Endodermal cell (in vitro differentiated cells): ENCODE results near the gene ZNF367. TPM values are rescaled to one million over a fixed set of nuclear protein-coding genes. Genes with fewer than 3 reads are reported as not detected.

Experiments used
- DNase-seq: peaks from one replicate; pipeline ENCODE4 v3.0.0-alpha.2; 2017
- H3K27ac ChIP-seq: 2 replicates; pipeline ENCODE4 v1.5.1; 2013; ENCODE audit warnings: mild to moderate bottlenecking, low read depth, low read length, moderate library complexity
- H3K27me3 ChIP-seq: 2 replicates; pipeline ENCODE4 v1.6.1; 2013; ENCODE audit warnings: mild to moderate bottlenecking, low read length, moderate library complexity; ENCODE audit not compliant: insufficient read depth, control insufficient read depth, poor library complexity, severe bottlenecking
- H3K36me3 ChIP-seq: 2 replicates; pipeline ENCODE4 v1.7.0; 2013; ENCODE audit warnings: mild to moderate bottlenecking, low read length, moderate library complexity; ENCODE audit not compliant: control insufficient read depth, insufficient read depth
- H3K4me1 ChIP-seq: one replicate; pipeline ENCODE4 v1.7.0; 2013; ENCODE audit warnings: low read length; ENCODE audit not compliant: control insufficient read depth, insufficient read depth
- H3K4me3 ChIP-seq: 2 replicates; pipeline ENCODE4 v1.5.1; 2013; ENCODE audit warnings: mild to moderate bottlenecking, low read length, moderate library complexity
- H3K9ac ChIP-seq: 2 replicates; pipeline ENCODE4 v1.6.1; 2013; ENCODE audit warnings: mild to moderate bottlenecking, low read length, moderate library complexity; ENCODE audit not compliant: poor library complexity, severe bottlenecking; ENCODE audit errors: extremely low read depth
- H3K9me3 ChIP-seq: 2 replicates; pipeline ENCODE4 v1.6.1; 2013; ENCODE audit warnings: mild to moderate bottlenecking, low read length, moderate library complexity; ENCODE audit not compliant: control insufficient read depth
- H3K27ac Mint-ChIP-seq: 2 replicates; pipeline ENCODE4 v1.8.0; 2020; ENCODE audit warnings: mixed read lengths
- H3K27me3 Mint-ChIP-seq: 2 replicates; pipeline ENCODE4 v1.8.0; 2021; ENCODE audit warnings: mild to moderate bottlenecking, mixed read lengths; ENCODE audit not compliant: insufficient read depth
- H3K36me3 Mint-ChIP-seq: 2 replicates; pipeline ENCODE4 v1.8.0; 2020; ENCODE audit warnings: low read depth, mixed read lengths
- H3K4me1 Mint-ChIP-seq: 2 replicates; pipeline ENCODE4 v1.8.0; 2020; ENCODE audit warnings: mixed read lengths
- H3K4me3 Mint-ChIP-seq: 2 replicates; pipeline ENCODE4 v1.8.0; 2020; ENCODE audit warnings: mild to moderate bottlenecking, moderate library complexity, mixed read lengths
- H3K9me3 Mint-ChIP-seq: 2 replicates; pipeline ENCODE4 v1.8.0; 2020; ENCODE audit warnings: mild to moderate bottlenecking, mixed read lengths
- CTCF ChIP-seq: fragments of 200-600 bp; sonication (generic); conservative IDR thresholded peaks from 2 replicates; pipeline ENCODE4 v1.5.0; 2021; ENCODE audit warnings: antibody characterized with exemption, mild to moderate bottlenecking
- WGBS, 2 experiments: methylation state at CpG; one replicate each; pipeline versions ENCODE4 v1.1.5 to v1.1.7; 2013; ENCODE audit warnings: missing lambda C conversion rate in 2 of 2, mixed read lengths in 1 of 2; ENCODE audit not compliant: insufficient coverage in 1 of 2, insufficient read length in 1 of 2; 5-methylcytosine and 5-hydroxymethylcytosine counted together
- total RNA-seq, 2 donors: library from RNA; stranded (reverse); fragmentation: NEBNext Ultra II Directional in 1 of 2; extraction: Animal tissue kit (Norgen Biotek cat#: 25700) in 1 of 2; gene quantifications; 2 replicates in 1 of 2; 3 replicates in 1 of 2; pipeline ENCODE4 v1.2.1, GENCODE V29; 2021

The ZNF367 gene
- total RNA-seq, 2 donors from 2014 or later = 7.7 to 10.6 TPM

- H3K4me1 Mint-ChIP-seq = no peaks in the 10 kb centered on the region
- no peak overlapping the region for H3K27ac Mint-ChIP-seq
- no peaks in the 10 kb centered on the region for H3K27me3 Mint-ChIP-seq
- Histone ChIP-seq H3K27me3 (no peaks in the 10 kb centered on the region), H3K9ac (no peak overlapping the region), H3K27ac (no peak overlapping the region), H3K4me1 (no peaks in the 10 kb centered on the region), H3K4me3 (no peak overlapping the region), H3K9me3 (no peaks in the 10 kb centered on the region), H3K36me3 (no peaks in the 10 kb centered on the region)
- no peak overlapping the region for H3K4me3 Mint-ChIP-seq
- no peak for DNase-seq
- no peaks in the 10 kb centered on the region for H3K9me3 Mint-ChIP-seq
- no peaks in the 10 kb centered on the region for H3K36me3 Mint-ChIP-seq
- TF ChIP-seq CTCF = no peak
- WGBS, 2 experiments = 88 to 100% methylated on average over 2 of the region's 2 CpGs
These were observed 17.9 kb upstream of the ZNF367 start for GRCh38 chr9:96436063-96436455.

GRCh38 chr9:96435345-96435744 lies 17.2 kb upstream of the ZNF367 start:
- no peaks in the 10 kb centered on the region for H3K9me3 ChIP-seq
- H3K9ac ChIP-seq = no peak overlapping the region
- no peaks in the 10 kb centered on the region for H3K4me1 ChIP-seq
- no peak overlapping the region for H3K4me3 ChIP-seq
- no peaks in the 10 kb centered on the region for H3K9me3 Mint-ChIP-seq
- no peaks in the 10 kb centered on the region for H3K36me3 Mint-ChIP-seq
- no peak overlapping the region for H3K27ac ChIP-seq
- H3K27me3 Mint-ChIP-seq = no peaks in the 10 kb centered on the region
- no peaks in the 10 kb centered on the region for H3K4me1 Mint-ChIP-seq
- no peaks in the 10 kb centered on the region for H3K36me3 ChIP-seq
- 97 to 100% methylated on average over 3 to 4 of the region's 4 CpGs for WGBS, 2 experiments
- no peak for DNase-seq
- H3K4me3 Mint-ChIP-seq = no peak overlapping the region
- H3K27me3 ChIP-seq = no peaks in the 10 kb centered on the region
- H3K27ac Mint-ChIP-seq = no peak overlapping the region
- no peak for TF ChIP-seq CTCF

GRCh38 chr9:96430377-96430776 lies 12.2 kb upstream of the ZNF367 start:
- no peaks in the 10 kb centered on the region for H3K9me3 ChIP-seq
- TF ChIP-seq CTCF = no peak
- H3K27me3 ChIP-seq = no peaks in the 10 kb centered on the region
- Mint-ChIP-seq H3K4me1 (no peaks in the 10 kb centered on the region), H3K4me3 (no peak overlapping the region), H3K9me3 (no peaks in the 10 kb centered on the region), H3K27me3 (no peaks in the 10 kb centered on the region), H3K36me3 (no peaks in the 10 kb centered on the region), H3K27ac (no peak overlapping the region)
- H3K4me1 ChIP-seq = no peaks in the 10 kb centered on the region
- no peak overlapping the region for H3K9ac ChIP-seq
- H3K27ac ChIP-seq = no peak overlapping the region
- no peak for DNase-seq
- no peak overlapping the region for H3K4me3 ChIP-seq
- WGBS, 2 experiments = 94 to 100% methylated on average over 1 to 2 of the region's 2 CpGs
- H3K36me3 ChIP-seq = no peaks in the 10 kb centered on the region
